HG02623 (cell line): Measurements from ENCODE around the gene KAT14.
"Not testable (repeated sequence)": the region's sequence is repeated elsewhere in the genome, so short reads cannot be mapped to it uniquely, and the experiment has no call there.

Source experiments
- ATAC-seq: cut with Tn5 transposase; IDR thresholded peaks from one replicate; pipeline ENCODE4 v1.9.1; 2021; ENCODE audit warnings: moderate library complexity; ENCODE audit not compliant: unreplicated experiment

The KAT14 gene

GRCh38 chr20:18218280-18218679 is 80.6 kb downstream of the KAT14 start:
- no peak for ATAC-seq

GRCh38 chr20:18223409-18223808 is 85.7 kb downstream of the KAT14 start:
- no peak for ATAC-seq

DNA sequence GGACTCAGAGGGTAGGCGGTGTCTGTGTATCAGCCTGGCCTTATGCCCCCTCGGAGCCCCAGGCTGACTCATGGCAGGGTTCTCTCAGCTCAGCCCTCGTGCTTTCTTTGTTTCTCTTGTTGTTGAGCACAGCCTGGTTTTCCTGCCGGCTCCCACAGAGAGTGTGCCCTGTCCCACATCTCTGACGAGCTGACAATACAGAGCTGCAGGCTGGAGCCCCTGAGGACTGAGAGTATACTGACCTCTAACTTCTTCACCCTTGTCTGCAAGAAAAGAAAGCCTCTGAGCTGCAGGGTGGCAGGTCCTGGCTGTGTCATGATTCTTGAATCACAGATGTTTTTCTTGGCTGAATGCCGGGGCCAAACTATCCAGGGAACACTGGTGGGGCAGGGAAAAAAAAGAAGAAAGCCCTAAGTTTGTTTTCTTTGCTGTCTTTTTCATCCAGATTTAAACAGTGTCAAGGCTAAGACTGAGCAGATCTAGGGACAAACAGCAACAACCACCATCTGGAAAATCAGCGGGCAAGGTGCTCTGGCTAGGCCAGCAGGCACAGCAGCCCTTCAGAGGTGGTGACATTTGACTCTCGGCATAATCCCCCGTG is 87.4 kb downstream of the KAT14 start:
- ATAC-seq: no peak

GRCh38 chr20:18225632-18226031 is 88.0 kb downstream of the KAT14 start:
- no peak for ATAC-seq

- not testable (repeated sequence) for ATAC-seq
These were observed 89.1 kb downstream of the KAT14 start for GRCh38 chr20:18226741-18227140.

GRCh38 chr20:18233408-18233943 is 95.8 kb downstream of the KAT14 start:
- ATAC-seq: no peak
